WTC11 (cell line): ENCODE data around the gene TTLL13.

Experiments used
- FOXP1 ChIP-seq: sonication (generic); formaldehyde crosslinking; IDR thresholded peaks from 2 replicates; pipeline ENCODE4 v1.8.0; 2022; ENCODE audit warnings: missing genetic modification reagents, mild to moderate bottlenecking, moderate library complexity, borderline replicate concordance
- NFYB ChIP-seq: sonication (generic); formaldehyde crosslinking; conservative IDR thresholded peaks from 2 replicates; pipeline ENCODE4 v1.8.0; 2022; ENCODE audit warnings: low read depth, missing genetic modification reagents
- SMAD3 ChIP-seq: sonication (generic); formaldehyde crosslinking; IDR thresholded peaks from 2 replicates; pipeline ENCODE4 v1.8.0; 2022; ENCODE audit warnings: missing genetic modification reagents, mild to moderate bottlenecking, borderline replicate concordance
- SP1 ChIP-seq: sonication (generic); formaldehyde crosslinking; conservative IDR thresholded peaks from 2 replicates; pipeline ENCODE4 v1.8.1; 2022; ENCODE audit warnings: missing genetic modification reagents
- TCF7 ChIP-seq: sonication (generic); formaldehyde crosslinking; IDR thresholded peaks from 2 replicates; pipeline ENCODE4 v1.8.0; 2022; ENCODE audit warnings: mild to moderate bottlenecking, low read depth, missing genetic modification reagents, moderate library complexity
- TEAD1 ChIP-seq: sonication (generic); formaldehyde crosslinking; IDR thresholded peaks from 2 replicates; pipeline ENCODE4 v1.8.0; 2022; ENCODE audit warnings: mild to moderate bottlenecking, missing genetic modification reagents
- ZNF138 ChIP-seq: sonication (generic); formaldehyde crosslinking; conservative IDR thresholded peaks from 2 replicates; pipeline ENCODE4 v1.8.1; 2022; ENCODE audit warnings: mild to moderate bottlenecking, moderate library complexity, missing genetic modification reagents
- ZNF317 ChIP-seq: sonication (generic); formaldehyde crosslinking; IDR thresholded peaks from 2 replicates; pipeline ENCODE4 v1.8.1; 2023; ENCODE audit warnings: low read depth, mild to moderate bottlenecking, moderate library complexity, missing genetic modification reagents, borderline replicate concordance
- TF ChIP-seq, protein P1 (sequence below): fragments of 200-600 bp; IDR thresholded peaks from 2 replicates; pipeline ENCODE4 v1.8.0; 2022; ENCODE audit warnings: antibody characterized with exemption
- TF ChIP-seq, protein P2 (sequence below): sonication (generic); formaldehyde crosslinking; conservative IDR thresholded peaks from 2 replicates; pipeline ENCODE4 v1.8.1; 2022; ENCODE audit warnings: mild to moderate bottlenecking, missing genetic modification reagents
- TF ChIP-seq, protein P3 (sequence below): sonication (generic); formaldehyde crosslinking; IDR thresholded peaks from 2 replicates; pipeline ENCODE4 v1.8.1; 2023; ENCODE audit warnings: mild to moderate bottlenecking, missing genetic modification reagents
- TF ChIP-seq, protein P4 (sequence below): sonication (generic); formaldehyde crosslinking; IDR thresholded peaks from 2 replicates; pipeline ENCODE4 v1.8.0; 2022; ENCODE audit warnings: mild to moderate bottlenecking, missing genetic modification reagents
- TF ChIP-seq, protein P5 (sequence below): sonication (generic); formaldehyde crosslinking; IDR thresholded peaks from 2 replicates; pipeline ENCODE4 v1.8.0; 2023; ENCODE audit warnings: mild to moderate bottlenecking, missing genetic modification reagents

DNA sequence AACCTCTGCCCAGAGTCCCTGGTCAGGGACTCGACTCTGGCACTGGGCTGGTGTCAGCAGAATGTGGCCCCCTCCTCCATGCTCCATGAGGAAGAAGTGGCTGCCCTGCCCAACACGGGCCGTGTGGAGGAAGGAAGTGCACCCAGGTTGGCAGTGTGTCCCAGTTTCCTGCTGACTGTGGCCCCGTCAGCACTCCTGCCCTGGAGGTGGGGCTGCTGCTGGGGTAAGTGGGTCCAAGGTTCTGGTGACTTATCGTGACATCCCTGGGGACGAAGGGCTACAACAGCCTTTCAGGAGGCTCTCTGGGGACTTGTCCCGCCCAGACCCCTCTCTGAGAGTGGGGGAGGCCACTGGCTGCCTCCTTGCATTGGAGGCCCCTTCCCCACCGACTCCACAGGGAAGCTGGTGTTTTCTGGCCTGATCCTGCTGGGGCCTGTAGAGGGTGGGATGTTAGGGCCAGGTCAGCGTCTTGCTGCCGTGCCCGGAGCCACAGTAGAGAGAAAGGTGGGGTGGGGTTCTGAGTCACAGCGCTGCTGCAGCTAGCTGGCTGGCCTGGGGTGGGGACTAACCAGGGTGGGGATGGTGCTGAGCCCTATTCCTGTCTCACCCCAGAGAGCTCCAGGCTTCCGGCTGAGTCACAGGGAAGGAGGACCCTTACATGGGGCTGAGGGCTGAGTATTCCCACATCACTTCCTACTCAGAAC is 37.8 kb upstream of the TTLL13 start:
- TF ChIP-seq, protein P1, sequence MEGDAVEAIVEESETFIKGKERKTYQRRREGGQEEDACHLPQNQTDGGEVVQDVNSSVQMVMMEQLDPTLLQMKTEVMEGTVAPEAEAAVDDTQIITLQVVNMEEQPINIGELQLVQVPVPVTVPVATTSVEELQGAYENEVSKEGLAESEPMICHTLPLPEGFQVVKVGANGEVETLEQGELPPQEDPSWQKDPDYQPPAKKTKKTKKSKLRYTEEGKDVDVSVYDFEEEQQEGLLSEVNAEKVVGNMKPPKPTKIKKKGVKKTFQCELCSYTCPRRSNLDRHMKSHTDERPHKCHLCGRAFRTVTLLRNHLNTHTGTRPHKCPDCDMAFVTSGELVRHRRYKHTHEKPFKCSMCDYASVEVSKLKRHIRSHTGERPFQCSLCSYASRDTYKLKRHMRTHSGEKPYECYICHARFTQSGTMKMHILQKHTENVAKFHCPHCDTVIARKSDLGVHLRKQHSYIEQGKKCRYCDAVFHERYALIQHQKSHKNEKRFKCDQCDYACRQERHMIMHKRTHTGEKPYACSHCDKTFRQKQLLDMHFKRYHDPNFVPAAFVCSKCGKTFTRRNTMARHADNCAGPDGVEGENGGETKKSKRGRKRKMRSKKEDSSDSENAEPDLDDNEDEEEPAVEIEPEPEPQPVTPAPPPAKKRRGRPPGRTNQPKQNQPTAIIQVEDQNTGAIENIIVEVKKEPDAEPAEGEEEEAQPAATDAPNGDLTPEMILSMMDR: no peak
- no peak for TF ChIP-seq ZNF317 (CRISPR knock-in tag)
- TF ChIP-seq SP1: no peak
- TF ChIP-seq ZNF138: no peak
- TF ChIP-seq FOXP1 (CRISPR knock-in tag): no peak
- TF ChIP-seq, protein P2, sequence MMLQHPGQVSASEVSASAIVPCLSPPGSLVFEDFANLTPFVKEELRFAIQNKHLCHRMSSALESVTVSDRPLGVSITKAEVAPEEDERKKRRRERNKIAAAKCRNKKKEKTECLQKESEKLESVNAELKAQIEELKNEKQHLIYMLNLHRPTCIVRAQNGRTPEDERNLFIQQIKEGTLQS (CRISPR knock-in tag): no peak
- no peak for TF ChIP-seq TEAD1 (CRISPR knock-in tag)
- TF ChIP-seq, protein P3, sequence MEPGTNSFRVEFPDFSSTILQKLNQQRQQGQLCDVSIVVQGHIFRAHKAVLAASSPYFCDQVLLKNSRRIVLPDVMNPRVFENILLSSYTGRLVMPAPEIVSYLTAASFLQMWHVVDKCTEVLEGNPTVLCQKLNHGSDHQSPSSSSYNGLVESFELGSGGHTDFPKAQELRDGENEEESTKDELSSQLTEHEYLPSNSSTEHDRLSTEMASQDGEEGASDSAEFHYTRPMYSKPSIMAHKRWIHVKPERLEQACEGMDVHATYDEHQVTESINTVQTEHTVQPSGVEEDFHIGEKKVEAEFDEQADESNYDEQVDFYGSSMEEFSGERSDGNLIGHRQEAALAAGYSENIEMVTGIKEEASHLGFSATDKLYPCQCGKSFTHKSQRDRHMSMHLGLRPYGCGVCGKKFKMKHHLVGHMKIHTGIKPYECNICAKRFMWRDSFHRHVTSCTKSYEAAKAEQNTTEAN (CRISPR knock-in tag): no peak
- TF ChIP-seq, protein P4, sequence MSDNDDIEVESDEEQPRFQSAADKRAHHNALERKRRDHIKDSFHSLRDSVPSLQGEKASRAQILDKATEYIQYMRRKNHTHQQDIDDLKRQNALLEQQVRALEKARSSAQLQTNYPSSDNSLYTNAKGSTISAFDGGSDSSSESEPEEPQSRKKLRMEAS (CRISPR knock-in tag): no peak
- no peak for TF ChIP-seq NFYB
- no peak for TF ChIP-seq TCF7 (CRISPR knock-in tag)
- TF ChIP-seq SMAD3: no peak
- TF ChIP-seq, protein P5, sequence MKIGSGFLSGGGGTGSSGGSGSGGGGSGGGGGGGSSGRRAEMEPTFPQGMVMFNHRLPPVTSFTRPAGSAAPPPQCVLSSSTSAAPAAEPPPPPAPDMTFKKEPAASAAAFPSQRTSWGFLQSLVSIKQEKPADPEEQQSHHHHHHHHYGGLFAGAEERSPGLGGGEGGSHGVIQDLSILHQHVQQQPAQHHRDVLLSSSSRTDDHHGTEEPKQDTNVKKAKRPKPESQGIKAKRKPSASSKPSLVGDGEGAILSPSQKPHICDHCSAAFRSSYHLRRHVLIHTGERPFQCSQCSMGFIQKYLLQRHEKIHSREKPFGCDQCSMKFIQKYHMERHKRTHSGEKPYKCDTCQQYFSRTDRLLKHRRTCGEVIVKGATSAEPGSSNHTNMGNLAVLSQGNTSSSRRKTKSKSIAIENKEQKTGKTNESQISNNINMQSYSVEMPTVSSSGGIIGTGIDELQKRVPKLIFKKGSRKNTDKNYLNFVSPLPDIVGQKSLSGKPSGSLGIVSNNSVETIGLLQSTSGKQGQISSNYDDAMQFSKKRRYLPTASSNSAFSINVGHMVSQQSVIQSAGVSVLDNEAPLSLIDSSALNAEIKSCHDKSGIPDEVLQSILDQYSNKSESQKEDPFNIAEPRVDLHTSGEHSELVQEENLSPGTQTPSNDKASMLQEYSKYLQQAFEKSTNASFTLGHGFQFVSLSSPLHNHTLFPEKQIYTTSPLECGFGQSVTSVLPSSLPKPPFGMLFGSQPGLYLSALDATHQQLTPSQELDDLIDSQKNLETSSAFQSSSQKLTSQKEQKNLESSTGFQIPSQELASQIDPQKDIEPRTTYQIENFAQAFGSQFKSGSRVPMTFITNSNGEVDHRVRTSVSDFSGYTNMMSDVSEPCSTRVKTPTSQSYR (CRISPR knock-in tag): no peak
